H1 (cell line): ENCODE results near the gene GID4. TPM values are rescaled to one million over a fixed set of nuclear protein-coding genes. Genes with fewer than 3 reads are reported as not detected.

ENCODE experiments used
- CTCF ChIA-PET: fragments of 300-600 bp; sonication (Branson Sonifier 250); formaldehyde crosslinking; loops from one replicate; lab custom pipeline; 2021; ENCODE audit not compliant: partially characterized antibody; lab: Charles Lee
- POLR2A ChIA-PET: fragments of 300-600 bp; sonication (Branson Sonifier 250); formaldehyde crosslinking; loops from one replicate; lab custom pipeline; 2021; ENCODE audit warnings: inconsistent platforms; ENCODE audit not compliant: partially characterized antibody; lab: Charles Lee
- DNase-seq, 2 experiments: peaks; one replicate each; pipeline versions ENCODE4 v3.0.0 to v3.0.0-alpha.2; 2010 to 2022; ENCODE audit warnings: low spot score in 2 of 2, low read depth in 1 of 2, mixed read lengths in 1 of 2
- FAIRE-seq: peaks from 2 replicates; lab custom pipeline; 2011; peaks lifted over from hg19 to GRCh38; lab: Jason Lieb, UNC
- H2AFZ ChIP-seq: 2 replicates; pipeline ENCODE4 v1.8.1; 2012; ENCODE audit warnings: low read length, inconsistent platforms
- H2AK5ac ChIP-seq: 2 replicates; pipeline ENCODE4 v1.6.1; 2013; ENCODE audit warnings: low read depth, low read length
- H2BK120ac ChIP-seq: replicated peaks from 2 replicates; pipeline ENCODE3; 2013; ENCODE audit warnings: low read depth, low read length, inconsistent platforms
- H2BK12ac ChIP-seq: 2 replicates; pipeline ENCODE4 v1.6.1; 2013; ENCODE audit warnings: low read depth, low read length
- H2BK15ac ChIP-seq: 2 replicates; pipeline ENCODE4 v1.6.1; 2013; ENCODE audit warnings: low read length
- H2BK20ac ChIP-seq: 2 replicates; pipeline ENCODE4 v1.6.1; 2013; ENCODE audit warnings: low read length
- H2BK5ac ChIP-seq: 2 replicates; pipeline ENCODE4 v1.6.1; 2013; ENCODE audit warnings: low read depth, low read length
- H3K14ac ChIP-seq: 2 replicates; pipeline ENCODE4 v1.6.1; 2013; ENCODE audit warnings: inconsistent platforms; ENCODE audit not compliant: insufficient read length
- H3K18ac ChIP-seq: 2 replicates; pipeline ENCODE4 v1.6.1; 2013; ENCODE audit warnings: low read length; ENCODE audit errors: extremely low read depth
- H3K23ac ChIP-seq: 2 replicates; pipeline ENCODE4 v1.6.1; 2013; ENCODE audit warnings: inconsistent platforms; ENCODE audit not compliant: insufficient read length
- H3K23me2 ChIP-seq: 2 replicates; pipeline ENCODE4 v1.6.1; 2013; ENCODE audit warnings: low read depth, low read length
- H3K27ac ChIP-seq: 2 replicates; pipeline ENCODE4 v1.6.1; 2011; ENCODE audit warnings: low read depth, low read length, inconsistent platforms
- H3K27me3 ChIP-seq, 4 experiments: replicated peaks in 1 of 4; 1 replicate in 1 of 4; 2 replicates in 3 of 4; pipeline versions ENCODE4 v1.6.1 to v1.8.1; 2011 to 2013; ENCODE audit warnings: low read length in 3 of 4, mild to moderate bottlenecking in 3 of 4, inconsistent platforms in 2 of 4, mixed read lengths in 2 of 4, moderate library complexity in 1 of 4; ENCODE audit not compliant: control insufficient read depth in 3 of 4, insufficient read depth in 3 of 4; ENCODE audit errors: extremely low read depth in 1 of 4
- H3K36me3 ChIP-seq, 4 experiments: 2 replicates each; pipeline versions ENCODE4 v1.6.1 to v1.8.1; 2011 to 2013; ENCODE audit warnings: mild to moderate bottlenecking in 4 of 4, low read length in 3 of 4, moderate library complexity in 2 of 4, control low read depth in 1 of 4, inconsistent platforms in 1 of 4; ENCODE audit not compliant: insufficient read depth in 4 of 4, control insufficient read depth in 2 of 4
- H3K4ac ChIP-seq: replicated peaks from 2 replicates; pipeline ENCODE3; 2013; ENCODE audit warnings: low read length, low read depth, mixed read lengths, inconsistent platforms; ENCODE audit not compliant: insufficient read length
- H3K4me1 ChIP-seq, 4 experiments: replicated peaks in 1 of 4; 1 replicate in 1 of 4; 2 replicates in 3 of 4; pipeline versions ENCODE4 v1.6.1 to v1.8.1; 2011 to 2013; ENCODE audit warnings: low read length in 3 of 4, inconsistent platforms in 2 of 4, mixed read lengths in 1 of 4; ENCODE audit not compliant: insufficient read depth in 4 of 4, control insufficient read depth in 3 of 4
- H3K4me2 ChIP-seq, 2 experiments: 2 replicates each; pipeline versions ENCODE4 v1.6.1 to v1.8.1; 2011 to 2013; ENCODE audit warnings: low read depth in 2 of 2, low read length in 2 of 2, control low read depth in 1 of 2, inconsistent platforms in 1 of 2, mild to moderate bottlenecking in 1 of 2; ENCODE audit not compliant: insufficient read depth in 1 of 2
- H3K4me3 ChIP-seq, 4 experiments: fragments of 200-600, 300-600 bp in 1 of 4; sonication (generic), shearing (Covaris generic), sonication (Bioruptor Twin) in 1 of 4; 2 replicates each; pipeline versions ENCODE4 v1.5.1 to v1.8.1; 2011 to 2016; ENCODE audit warnings: low read length in 4 of 4, low read depth in 3 of 4, control low read depth in 2 of 4, inconsistent platforms in 2 of 4, mild to moderate bottlenecking in 2 of 4, mixed read lengths in 1 of 4, moderate library complexity in 1 of 4; ENCODE audit not compliant: insufficient read depth in 2 of 4; ENCODE audit errors: extremely low read depth in 1 of 4
- H3K56ac ChIP-seq: replicated peaks from 2 replicates; pipeline ENCODE3; 2013; ENCODE audit warnings: low read depth, mild to moderate bottlenecking, mixed read lengths, low read length, inconsistent platforms; ENCODE audit not compliant: insufficient read length
- H3K79me1 ChIP-seq: 2 replicates; pipeline ENCODE4 v1.6.1; 2013; ENCODE audit warnings: low read depth, low read length, control low read depth
- H3K79me2 ChIP-seq, 2 experiments: 2 replicates each; pipeline versions ENCODE4 v1.6.1 to v1.8.1; 2012 to 2013; ENCODE audit warnings: low read length in 2 of 2, mild to moderate bottlenecking in 2 of 2, inconsistent platforms in 1 of 2; ENCODE audit not compliant: insufficient read depth in 2 of 2, control insufficient read depth in 1 of 2
- H3K9ac ChIP-seq, 4 experiments: replicated peaks in 1 of 4; 1 replicate in 1 of 4; 2 replicates in 3 of 4; pipeline versions ENCODE4 v1.6.1 to v1.8.1; 2011 to 2013; ENCODE audit warnings: low read depth in 3 of 4, low read length in 3 of 4, control low read depth in 2 of 4, mild to moderate bottlenecking in 2 of 4, moderate library complexity in 2 of 4, inconsistent platforms in 1 of 4; ENCODE audit errors: extremely low read depth in 1 of 4
- H3K9me3 ChIP-seq, 2 experiments: 2 replicates each; pipeline versions ENCODE4 v1.6.1 to v1.8.1; 2012 to 2013; ENCODE audit warnings: mild to moderate bottlenecking in 2 of 2, moderate library complexity in 2 of 2, control low read depth in 1 of 2, inconsistent platforms in 1 of 2, low read depth in 1 of 2, low read length in 1 of 2, mixed read lengths in 1 of 2; ENCODE audit not compliant: insufficient read depth in 2 of 2
- H4K20me1 ChIP-seq, 2 experiments: replicated peaks in 1 of 2; 2 replicates each; pipeline versions ENCODE3 to v1.8.1; 2011 to 2013; ENCODE audit warnings: inconsistent platforms in 2 of 2, low read length in 2 of 2, mild to moderate bottlenecking in 1 of 2; ENCODE audit not compliant: insufficient read depth in 2 of 2, control insufficient read depth in 1 of 2
- H4K5ac ChIP-seq: 2 replicates; pipeline ENCODE4 v1.6.1; 2013; ENCODE audit warnings: low read length, low read depth, mixed read lengths, inconsistent platforms; ENCODE audit not compliant: insufficient read length
- H4K8ac ChIP-seq: 2 replicates; pipeline ENCODE4 v1.8.0; 2013; ENCODE audit warnings: mild to moderate bottlenecking, moderate library complexity, low read length, inconsistent platforms; ENCODE audit not compliant: insufficient read depth; ENCODE audit errors: extremely low read depth
- H4K91ac ChIP-seq: replicated peaks from 2 replicates; pipeline ENCODE3; 2013; ENCODE audit warnings: low read length, mixed read lengths, inconsistent platforms; ENCODE audit not compliant: insufficient read length
- RNF2 ChIP-seq: fragments of 200-900, 300-1000 bp; sonication (generic); IDR thresholded peaks from 2 replicates; pipeline ENCODE4 v1.7.1; 2016; ENCODE audit warnings: borderline replicate concordance, low read depth, mild to moderate bottlenecking, antibody characterized with exemption, low read length; ENCODE audit not compliant: poor library complexity, severe bottlenecking; ENCODE audit errors: missing control alignments
- WGBS, 2 experiments: shearing (Covaris generic) in 1 of 2; methylation state at CpG; one replicate each; pipeline versions ENCODE4 v1.1.6 to v1.1.7; 2013 to 2015; ENCODE audit warnings: low lambda C conversion rate in 2 of 2, mixed read lengths in 2 of 2, inconsistent platforms in 1 of 2, low coverage in 1 of 2, missing lambda C conversion rate in 1 of 2; ENCODE audit not compliant: insufficient replicate concordance in 2 of 2, insufficient coverage in 1 of 2, insufficient read length in 1 of 2; ENCODE audit errors: extremely low coverage in 1 of 2, missing lambda C conversion rate in 1 of 2; 5-methylcytosine and 5-hydroxymethylcytosine counted together
- polyA plus RNA-seq, 7 experiments: library from polyadenylated mRNA; depleted of rRNA in 3 of 7; stranded (reverse) in 5 of 7; unstranded in 2 of 7; fragments of >200 nt in 5 of 7; fragments of 200-250 nt in 2 of 7; gene quantifications; 1 replicate in 5 of 7; 2 replicates in 1 of 7; 4 replicates in 1 of 7; pipeline versions ENCODE4 v1.2.1 to v1.2.3, GENCODE V29; 2011 to 2013; ENCODE audit warnings: missing spikeins in 2 of 7, mixed read lengths in 2 of 7
- total RNA-seq: library from RNA; stranded (reverse); fragmentation: NEBNext Ultra II Directional; extraction: Animal tissue kit (Norgen Biotek cat#: 25700); gene quantifications from 2 replicates; pipeline ENCODE4 v1.2.1, GENCODE V29; 2021

GID4 gene
- total and polyA plus RNA-seq, 2 of the 8 experiments (the other 6 are each of a cell fraction or from before 2014, with no cell fraction given), result 5.6 to 15.0 TPM

DNA sequence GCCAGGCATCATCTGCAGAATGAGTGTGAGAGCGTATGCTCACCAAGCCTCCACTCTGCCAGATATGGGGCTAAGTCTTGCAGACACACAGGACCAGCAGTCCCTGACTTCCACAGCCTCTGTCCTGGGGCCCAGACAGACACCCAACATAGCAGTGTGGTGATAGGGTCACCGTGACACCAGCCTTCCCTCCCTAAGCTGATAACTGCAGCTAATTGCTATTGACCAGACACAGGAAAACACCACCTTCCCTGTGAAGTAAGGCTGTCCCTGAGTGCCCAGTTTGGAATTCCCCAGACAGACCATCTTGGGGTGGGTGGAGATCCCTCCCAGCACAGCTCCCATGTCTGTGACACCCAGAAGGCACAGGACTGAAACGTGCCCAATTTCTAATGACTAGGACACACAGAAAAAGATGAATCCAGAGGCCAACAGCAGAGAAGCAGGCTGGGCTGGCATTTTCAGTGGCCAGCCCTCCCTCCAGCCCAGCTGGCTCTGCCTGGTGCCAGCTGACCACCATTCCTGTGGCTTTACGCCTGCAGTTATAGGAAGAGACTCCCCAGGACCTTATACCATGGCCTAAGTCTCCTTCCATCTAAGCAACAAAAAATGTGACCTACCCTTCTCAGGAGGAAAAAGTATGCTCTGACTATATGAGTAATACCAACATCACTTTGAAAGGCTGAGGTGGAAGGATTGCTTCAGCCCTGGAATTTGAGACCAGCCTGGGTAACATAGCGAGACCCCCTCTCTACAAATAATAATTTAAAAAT lies 30.5 kb upstream of the GID4 start:
- Histone ChIP-seq H2AK5ac (no peak overlapping the region), H4K5ac (no peak overlapping the region), H3K4ac (no peak overlapping the region), H3K23me2 (no peaks in the 10 kb centered on the region), H4K8ac (no peak overlapping the region), H4K20me1 (peaks cover 0 to 5% of the 10 kb centered on the region in 2 experiments), H3K79me1 (no peaks in the 10 kb centered on the region; the same call in 1 of the 2 replicates), H3K9ac (no peak overlapping the region), H3K14ac (no peak overlapping the region), H2AFZ (no peak overlapping the region), H3K56ac (no peak overlapping the region), H3K4me3 (no peak overlapping the region), H2BK12ac (no peak overlapping the region), H3K18ac (no peak overlapping the region), H3K27me3 (no peaks in the 10 kb centered on the region), H3K79me2 (no peaks in the 10 kb centered on the region), H2BK120ac (no peak overlapping the region), H3K4me1 (peaks cover 0 to 7% (median 0%) of the 10 kb centered on the region in 4 experiments; a peak in 1 of 7 replicates), H3K23ac (no peak overlapping the region), H2BK5ac (no peak overlapping the region), H3K9me3 (no peaks in the 10 kb centered on the region), H3K4me2 (no peak overlapping the region), H2BK20ac (no peak overlapping the region), H3K27ac (no peak overlapping the region), H4K91ac (no peak overlapping the region), H2BK15ac (no peak overlapping the region), H3K36me3 (no peaks in the 10 kb centered on the region; a peak in 1 of 8 replicates)
- CTCF ChIA-PET, result interaction anchor here (0.6 to 7.8 kb wide), 8 partner anchors 10 to 120 kb away, joined by 3 to 49 read pairs (median 4); no protein-coding TSS in a partner anchor
- TF ChIP-seq RNF2, result no peak
- DNase-seq, result no peak
- WGBS, 2 experiments, result 90% methylated on average over 5 of the region's 5 CpGs; no CpG with 5 or more reads in 1 of the 2 experiments
- no peak for FAIRE-seq
- POLR2A ChIA-PET, result interaction anchor here (0.9 to 3.3 kb wide), 2 partner anchors 8 to 19 kb away, joined by 3 to 16 read pairs; no protein-coding TSS in a partner anchor
